GM12801 (cell line): ENCODE measurements around the gene STPG4.

Experiments
- TF ChIP-seq, protein P1 (sequence below): IDR thresholded peaks from one replicate; pipeline ENCODE4 v1.5.1; 2011; ENCODE audit warnings: control low read depth; ENCODE audit not compliant: insufficient read length; ENCODE audit errors: extremely low read depth

The STPG4 gene

DNA sequence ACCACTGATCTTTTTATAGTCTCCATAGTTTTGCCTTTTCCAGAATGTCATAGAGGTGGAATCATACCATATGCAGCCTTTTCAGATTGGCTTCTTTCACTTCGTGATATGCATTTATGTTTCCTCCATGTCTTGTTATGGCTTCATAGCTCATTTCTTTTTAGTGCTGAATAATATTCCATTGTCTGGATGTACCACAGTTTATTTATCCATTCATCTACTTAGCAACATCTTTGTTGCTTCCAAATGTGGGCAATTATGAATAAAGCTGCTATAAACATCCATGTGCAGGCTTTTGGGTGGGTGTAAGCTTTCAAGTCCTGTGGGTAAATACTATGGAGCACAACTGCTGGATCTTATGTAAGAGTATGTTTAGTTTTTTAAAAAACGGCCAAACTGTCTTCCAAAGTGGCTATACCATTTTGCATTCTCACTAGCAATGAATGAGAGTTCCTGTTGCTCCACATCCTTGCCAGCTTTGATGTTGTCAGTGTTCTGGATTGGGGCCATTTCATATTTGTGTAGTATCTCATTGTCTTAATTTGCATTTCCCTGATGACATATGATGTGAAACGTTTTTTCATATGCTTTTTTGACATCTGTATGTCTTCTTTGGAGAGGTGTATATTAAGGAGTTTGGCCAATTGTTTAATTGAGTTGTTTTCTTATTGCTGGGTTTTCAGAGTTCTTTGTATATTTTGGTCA is 20.6 kb downstream of the STPG4 start:
- TF ChIP-seq, protein P1, sequence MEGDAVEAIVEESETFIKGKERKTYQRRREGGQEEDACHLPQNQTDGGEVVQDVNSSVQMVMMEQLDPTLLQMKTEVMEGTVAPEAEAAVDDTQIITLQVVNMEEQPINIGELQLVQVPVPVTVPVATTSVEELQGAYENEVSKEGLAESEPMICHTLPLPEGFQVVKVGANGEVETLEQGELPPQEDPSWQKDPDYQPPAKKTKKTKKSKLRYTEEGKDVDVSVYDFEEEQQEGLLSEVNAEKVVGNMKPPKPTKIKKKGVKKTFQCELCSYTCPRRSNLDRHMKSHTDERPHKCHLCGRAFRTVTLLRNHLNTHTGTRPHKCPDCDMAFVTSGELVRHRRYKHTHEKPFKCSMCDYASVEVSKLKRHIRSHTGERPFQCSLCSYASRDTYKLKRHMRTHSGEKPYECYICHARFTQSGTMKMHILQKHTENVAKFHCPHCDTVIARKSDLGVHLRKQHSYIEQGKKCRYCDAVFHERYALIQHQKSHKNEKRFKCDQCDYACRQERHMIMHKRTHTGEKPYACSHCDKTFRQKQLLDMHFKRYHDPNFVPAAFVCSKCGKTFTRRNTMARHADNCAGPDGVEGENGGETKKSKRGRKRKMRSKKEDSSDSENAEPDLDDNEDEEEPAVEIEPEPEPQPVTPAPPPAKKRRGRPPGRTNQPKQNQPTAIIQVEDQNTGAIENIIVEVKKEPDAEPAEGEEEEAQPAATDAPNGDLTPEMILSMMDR: no peak

DNA sequence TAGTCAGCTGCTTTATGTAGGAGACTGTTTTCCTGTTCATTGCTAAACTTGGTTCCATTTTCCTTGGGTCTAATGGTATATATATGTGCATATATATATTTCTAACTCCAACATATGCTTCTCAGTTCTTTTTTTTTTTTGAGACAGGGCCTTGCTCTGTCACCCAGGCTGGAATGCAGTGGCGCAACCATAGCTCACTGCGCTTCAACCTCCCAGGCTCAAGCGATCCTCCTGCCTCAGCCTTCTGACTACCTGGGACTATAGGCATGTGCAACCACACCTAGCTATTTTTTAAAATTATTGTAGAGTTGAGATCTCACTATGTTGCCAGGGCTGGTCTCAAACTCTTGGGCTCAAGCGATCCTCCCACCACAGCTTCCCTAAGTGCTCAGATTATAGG is 22.1 kb downstream of the STPG4 start:
- TF ChIP-seq, protein P1: no peak

DNA sequence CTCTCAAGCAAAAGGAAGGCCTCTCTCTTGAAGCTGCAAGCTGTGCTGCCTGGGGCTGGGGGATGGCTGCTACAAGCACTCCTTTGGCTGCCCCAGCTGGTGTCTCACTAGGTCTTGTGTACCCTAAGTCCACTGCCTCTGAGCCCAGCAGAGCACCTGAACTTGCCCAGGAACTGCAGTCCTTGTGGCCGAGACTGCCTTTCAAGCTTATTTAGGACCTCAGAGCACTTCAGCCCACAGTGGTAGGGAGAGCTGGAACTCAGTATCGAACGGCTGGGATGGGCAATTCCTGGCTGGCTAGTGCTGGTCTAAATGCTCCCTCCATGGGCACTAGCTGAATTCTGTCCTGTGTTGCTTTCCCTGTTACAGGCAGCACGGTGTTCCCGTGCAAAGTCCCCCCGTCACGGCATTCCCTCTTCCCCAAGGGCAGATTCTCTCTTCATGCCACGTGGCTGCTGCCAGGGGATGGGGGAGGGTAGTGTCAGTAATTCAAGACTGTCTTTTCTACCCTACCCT is 25.9 kb downstream of the STPG4 start:
- TF ChIP-seq, protein P1: no peak

DNA sequence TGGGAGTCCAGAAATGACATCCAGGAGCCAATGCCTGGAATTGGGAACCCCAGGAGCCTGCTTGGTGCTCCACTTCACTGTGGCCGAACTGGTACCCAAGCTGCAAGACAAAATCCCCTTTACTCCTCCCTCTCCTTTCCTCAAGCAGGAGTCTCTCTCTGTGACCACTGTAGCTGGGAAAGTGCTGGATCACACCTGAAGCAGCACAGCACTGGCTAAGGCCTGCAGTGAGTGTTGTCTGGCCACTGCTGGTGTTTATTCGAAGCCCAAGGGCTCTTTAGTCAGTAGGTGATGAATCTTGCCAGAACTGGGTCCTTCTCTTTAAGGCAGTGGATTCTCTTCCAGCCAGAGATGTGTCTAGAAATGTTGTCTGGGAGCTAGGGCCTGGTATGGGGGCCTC is 26.4 kb downstream of the STPG4 start:
- TF ChIP-seq, protein P1: no peak

DNA sequence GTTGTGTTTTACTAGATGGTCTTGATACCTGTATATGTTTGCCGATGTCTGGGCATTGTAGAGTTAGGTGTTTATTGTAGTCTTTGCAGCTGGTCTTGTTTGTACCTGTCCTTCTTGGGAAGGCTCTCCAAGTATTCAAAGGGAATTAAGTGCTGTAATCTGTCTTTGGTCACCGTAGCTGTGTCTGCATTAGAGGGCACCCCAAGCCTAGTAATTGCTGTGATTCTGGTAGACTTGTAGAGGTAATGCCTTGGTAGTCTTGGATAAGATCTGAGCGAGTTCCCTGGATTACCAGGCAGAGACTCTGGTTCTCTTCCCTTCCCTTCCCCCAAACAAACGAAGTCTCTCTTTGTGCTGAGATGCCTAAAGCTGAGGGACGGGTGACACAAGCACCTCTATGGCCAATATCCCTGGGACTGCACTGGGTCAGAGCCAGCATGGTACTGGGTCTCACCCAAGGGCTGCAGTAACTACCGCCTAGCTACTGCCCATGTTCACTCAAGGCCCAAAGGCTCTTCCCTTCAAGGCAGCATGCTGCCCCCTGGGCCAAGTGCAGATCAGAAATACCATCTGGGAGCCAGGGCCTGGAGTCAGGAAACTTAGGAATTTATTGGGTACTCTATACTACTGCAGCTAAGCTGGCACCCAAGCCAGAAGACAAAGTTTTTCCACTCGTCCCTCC is 27.1 kb downstream of the STPG4 start:
- TF ChIP-seq, protein P1: no peak

DNA sequence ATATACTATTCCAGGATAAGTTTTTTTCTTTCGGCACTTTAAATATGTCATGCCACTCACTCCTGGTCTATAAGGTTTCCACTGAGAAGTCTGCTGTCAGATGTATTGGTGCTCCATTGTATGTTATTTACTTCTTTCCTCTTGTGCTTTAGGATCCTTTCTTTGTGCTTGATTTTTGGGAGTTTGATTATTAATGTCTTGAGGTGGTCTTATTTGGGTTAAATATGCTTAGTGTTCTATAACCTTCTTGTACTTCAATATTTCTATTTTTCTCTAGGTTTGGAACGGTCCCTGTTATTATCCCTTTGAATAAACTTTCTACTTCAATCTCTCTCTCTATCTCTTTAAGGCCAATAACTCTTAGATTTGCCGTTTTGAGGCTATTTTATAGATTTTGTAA is 28.3 kb downstream of the STPG4 start:
- TF ChIP-seq, protein P1: no peak

DNA sequence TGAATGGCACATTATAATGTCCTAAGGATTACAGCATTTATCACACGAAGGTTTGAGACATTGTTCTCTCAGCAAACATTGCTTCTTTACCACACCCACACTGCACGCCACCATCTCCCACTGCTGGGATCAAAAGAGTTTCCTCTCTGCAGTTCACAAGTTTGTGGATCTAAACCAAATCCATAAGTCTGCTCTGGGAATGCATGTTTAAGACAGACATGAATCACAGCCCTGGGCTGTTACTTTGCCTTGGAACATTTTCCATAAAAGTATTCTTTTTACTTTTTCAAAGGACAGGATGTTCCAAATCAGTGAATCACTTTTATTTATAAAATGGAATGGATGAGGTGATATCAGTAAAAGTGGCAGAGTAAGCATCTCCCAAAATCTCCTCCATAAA is 36.1 kb downstream of the STPG4 start:
- TF ChIP-seq, protein P1: no peak
